A549 (cell line): ENCODE data around the gene EFNA5. TPM values are rescaled to one million over a fixed set of nuclear protein-coding genes. Genes with fewer than 3 reads are reported as not detected.

Experiments used
- CHD4 ChIP-seq: fragments of 200-600 bp; sonication (generic); IDR thresholded peaks from 2 replicates; pipeline ENCODE4 v1.6.1; 2016; ENCODE audit warnings: antibody characterized with exemption, mild to moderate bottlenecking, borderline replicate concordance
- CTCF ChIP-seq: fragments of >200 bp; sonication (Bioruptor Twin); formaldehyde crosslinking; IDR thresholded peaks from 3 replicates; pipeline ENCODE4 v1.5.1; 2016
- E2F6 ChIP-seq: IDR thresholded peaks from 2 replicates; pipeline ENCODE4 v1.6.1; 2012; ENCODE audit warnings: low read depth, borderline replicate concordance
- EHMT2 ChIP-seq: fragments of 200-600 bp; sonication (generic); IDR thresholded peaks from 2 replicates; pipeline ENCODE4 v1.6.1; 2016; ENCODE audit warnings: antibody characterized with exemption, low read depth, mild to moderate bottlenecking, moderate library complexity
- ELK1 ChIP-seq: fragments of 150-350 bp; IDR thresholded peaks from 2 replicates; pipeline ENCODE4 v1.6.1; 2014; ENCODE audit warnings: low read depth, mild to moderate bottlenecking, low read length
- EP300 ChIP-seq, 2 experiments: fragments of >200 bp; sonication (Bioruptor Twin); formaldehyde crosslinking; IDR thresholded peaks; 2 replicates in 1 of 2; 3 replicates in 1 of 2; pipeline ENCODE4 v1.6.1; 2016 to 2017
- ESRRA ChIP-seq: fragments of 150-350 bp; IDR thresholded peaks from 2 replicates; pipeline ENCODE4 v1.6.1; 2014; ENCODE audit warnings: mild to moderate bottlenecking, low read length, borderline replicate concordance
- HOXA7 ChIP-seq: fragments of 250-450 bp; sonication (Bioruptor Pico); IDR thresholded peaks from 2 replicates; pipeline ENCODE4 v1.5.0; 2020; ENCODE audit warnings: mild to moderate bottlenecking, moderate library complexity
- HOXB13 ChIP-seq: fragments of 250-450 bp; sonication (Bioruptor Pico); IDR thresholded peaks from 2 replicates; pipeline ENCODE4 v1.5.0; 2020; ENCODE audit warnings: low read depth, mild to moderate bottlenecking, moderate library complexity
- JUN ChIP-seq, 2 experiments: fragments of >200 bp; sonication (Bioruptor Twin); formaldehyde crosslinking; IDR thresholded peaks; 2 replicates in 1 of 2; 3 replicates in 1 of 2; pipeline ENCODE4 v1.6.1; 2016 to 2017
- KDM1A ChIP-seq: fragments of 200-600 bp; sonication (generic); IDR thresholded peaks from 2 replicates; pipeline ENCODE4 v1.6.1; 2016; ENCODE audit warnings: low read depth, mild to moderate bottlenecking
- KDM5A ChIP-seq: fragments of 200-600 bp; sonication (generic); IDR thresholded peaks from 2 replicates; pipeline ENCODE4 v1.6.1; 2016; ENCODE audit warnings: antibody characterized with exemption, mild to moderate bottlenecking
- PBX3 ChIP-seq: IDR thresholded peaks from 2 replicates; pipeline ENCODE4 v1.6.1; 2012
- POLR2A ChIP-seq: IDR thresholded peaks from 2 replicates; pipeline ENCODE4 v1.6.1; 2012; ENCODE audit warnings: mild to moderate bottlenecking, low read length
- POLR2AphosphoS2 ChIP-seq: conservative IDR thresholded peaks from 2 replicates; pipeline ENCODE4 v1.6.1; 2012; ENCODE audit warnings: low read length, improper control_type of control experiment, inconsistent platforms
- RCOR1 ChIP-seq: fragments of 150-350 bp; IDR thresholded peaks from 2 replicates; pipeline ENCODE4 v1.6.1; 2014; ENCODE audit warnings: antibody characterized with exemption, low read length, low read depth
- REST ChIP-seq: fragments of 200-600 bp; sonication (generic); IDR thresholded peaks from 2 replicates; pipeline ENCODE4 v1.6.1; 2016; ENCODE audit warnings: antibody characterized with exemption, mild to moderate bottlenecking, moderate library complexity
- RFX5 ChIP-seq: fragments of 450-650 bp; IDR thresholded peaks from 2 replicates; pipeline ENCODE4 v1.7.1; 2014; ENCODE audit warnings: antibody characterized with exemption, mild to moderate bottlenecking, moderate library complexity
- RNF2 ChIP-seq: fragments of 200-600 bp; sonication (generic); IDR thresholded peaks from 2 replicates; pipeline ENCODE4 v1.6.1; 2016; ENCODE audit warnings: low read depth, mild to moderate bottlenecking, antibody characterized with exemption, moderate library complexity, borderline replicate concordance
- SMC3 ChIP-seq: fragments of >200 bp; sonication (Bioruptor Twin); formaldehyde crosslinking; IDR thresholded peaks from 3 replicates; pipeline ENCODE4 v1.6.1; 2018; ENCODE audit warnings: inconsistent platforms
- SREBF2 ChIP-seq: fragments of 450-650 bp; IDR thresholded peaks from 2 replicates; pipeline ENCODE4 v1.6.1; 2014; ENCODE audit warnings: mild to moderate bottlenecking, moderate library complexity
- TFCP2L1 ChIP-seq: fragments of 250-450 bp; sonication (Bioruptor Pico); IDR thresholded peaks from 2 replicates; pipeline ENCODE4 v1.5.0; 2021; ENCODE audit warnings: mild to moderate bottlenecking
- polyA plus RNA-seq, 4 experiments: library from polyadenylated mRNA; depleted of rRNA in 3 of 4; stranded (reverse); fragments of >200 nt; fragmentation: RNase III in 1 of 4; extraction: RNeasy Plus Mini Kit Qiagen cat#74134 plus additional on column Dnase treatment in 1 of 4; gene quantifications; 2 replicates in 3 of 4; 3 replicates in 1 of 4; pipeline ENCODE4 v1.2.3, GENCODE V29; 2011 to 2017

The EFNA5 gene
- polyA plus RNA-seq, 2 of the 4 experiments (the other 2 are of a cell fraction) = 8.5 to 20.7 TPM

- TF ChIP-seq CTCF = no peak
- no peak for TF ChIP-seq RNF2
- TF ChIP-seq E2F6 = no peak
- TF ChIP-seq POLR2AphosphoS2 = no peak
- TF ChIP-seq SREBF2 = no peak
- TF ChIP-seq PBX3 = peak; percentile 73; the same call in 1 of the 2 replicates
- TF ChIP-seq ESRRA = no peak
- no peak for TF ChIP-seq REST
- no peak for TF ChIP-seq HOXA7 (CRISPR knock-in tag)
- TF ChIP-seq KDM5A = no peak
- TF ChIP-seq JUN (IDR thresholded peaks at IDR 0.05) = peak; percentile 91 to 94; a peak in 4 of 5 replicates
- no peak for TF ChIP-seq CHD4
- no peak for TF ChIP-seq TFCP2L1 (CRISPR knock-in tag)
- peak in 1 of 2 experiments; percentile 67; a peak in 1 of 5 replicates for TF ChIP-seq EP300 (IDR thresholded peaks at IDR 0.05)
- TF ChIP-seq POLR2A = no peak
- peak; percentile 54 for TF ChIP-seq SMC3
- no peak for TF ChIP-seq RCOR1
- no peak for TF ChIP-seq HOXB13 (CRISPR knock-in tag)
- no peak for TF ChIP-seq KDM1A
- no peak for TF ChIP-seq ELK1
- no peak for TF ChIP-seq EHMT2
- no peak for TF ChIP-seq RFX5
Measured at GRCh38 chr5:107542428-107542827, 128.3 kb downstream of the EFNA5 start (continued).
